ENCODE results near the gene HSPA6.
"Not testable (repeated sequence)": the region's sequence is repeated elsewhere in the genome, so short reads cannot be mapped to it uniquely, and the experiment has no call there.

The HSPA6 gene

GRCh38 chr1:161502641-161503393, 21.5 kb upstream of the HSPA6 start:
- no peak for DNase-seq (ENCODE audit: insufficient read length, low spot score)
- no peak for TF ChIP-seq POLR2AphosphoS5 (IDR thresholded peaks at IDR 0.05; ENCODE audit: low read depth, low read length)
- no peak for TF ChIP-seq POU2F2 (IDR thresholded peaks at IDR 0.05; ENCODE audit: low read depth, low read length)
- TF ChIP-seq PAX5 (IDR thresholded peaks at IDR 0.05; ENCODE audit: insufficient read depth, low read length, severe bottlenecking), result no peak
- no peak for TF ChIP-seq SPI1 (IDR thresholded peaks at IDR 0.05; ENCODE audit: low read depth, low read length)
- TF ChIP-seq TAF1 (IDR thresholded peaks at IDR 0.05; ENCODE audit: low read depth, low read length), result no peak
- no peak for TF ChIP-seq POLR2A (IDR thresholded peaks at IDR 0.05; ENCODE audit: low read depth, low read length)
- FAIRE-seq, result no peak

GRCh38 chr1:161503394-161503748, 21.0 kb upstream of the HSPA6 start:
- DNase-seq (ENCODE audit: insufficient read length, low spot score) (no peak), FAIRE-seq (no peak)
- TF ChIP-seq TAF1 (IDR thresholded peaks at IDR 0.05; ENCODE audit: low read depth, low read length) (no peak), POU2F2 (IDR thresholded peaks at IDR 0.05; ENCODE audit: low read depth, low read length) (no peak), POLR2AphosphoS5 (IDR thresholded peaks at IDR 0.05; ENCODE audit: low read depth, low read length) (no peak), POLR2A (IDR thresholded peaks at IDR 0.05; ENCODE audit: low read depth, low read length) (no peak), SPI1 (IDR thresholded peaks at IDR 0.05; ENCODE audit: low read depth, low read length) (no peak), PAX5 (IDR thresholded peaks at IDR 0.05; ENCODE audit: insufficient read depth, low read length, severe bottlenecking) (no peak)

- no peak for DNase-seq (ENCODE audit: insufficient read length, low spot score)
- TF ChIP-seq POLR2AphosphoS5 (IDR thresholded peaks at IDR 0.05; ENCODE audit: low read depth, low read length) (no peak), SPI1 (IDR thresholded peaks at IDR 0.05; ENCODE audit: low read depth, low read length) (no peak), POLR2A (IDR thresholded peaks at IDR 0.05; ENCODE audit: low read depth, low read length) (no peak), TAF1 (IDR thresholded peaks at IDR 0.05; ENCODE audit: low read depth, low read length) (no peak), PAX5 (IDR thresholded peaks at IDR 0.05; ENCODE audit: insufficient read depth, low read length, severe bottlenecking) (no peak), POU2F2 (IDR thresholded peaks at IDR 0.05; ENCODE audit: low read depth, low read length) (no peak)
- FAIRE-seq, result peak; percentile 82
Measured at GRCh38 chr1:161505686-161506085, 18.7 kb upstream of the HSPA6 start.

GRCh38 chr1:161506336-161507223, 17.8 kb upstream of the HSPA6 start:
- FAIRE-seq (peak; percentile 20), DNase-seq (ENCODE audit: insufficient read length, low spot score) (no peak)
- TF ChIP-seq SPI1 (IDR thresholded peaks at IDR 0.05; ENCODE audit: low read depth, low read length) (no peak), POU2F2 (IDR thresholded peaks at IDR 0.05; ENCODE audit: low read depth, low read length) (no peak), PAX5 (IDR thresholded peaks at IDR 0.05; ENCODE audit: insufficient read depth, low read length, severe bottlenecking) (no peak), POLR2AphosphoS5 (IDR thresholded peaks at IDR 0.05; ENCODE audit: low read depth, low read length) (no peak), POLR2A (IDR thresholded peaks at IDR 0.05; ENCODE audit: low read depth, low read length) (no peak), TAF1 (IDR thresholded peaks at IDR 0.05; ENCODE audit: low read depth, low read length) (no peak)

- DNase-seq (ENCODE audit: insufficient read length, low spot score) (no peak), FAIRE-seq (no peak)
- TF ChIP-seq PAX5 (IDR thresholded peaks at IDR 0.05; ENCODE audit: insufficient read depth, low read length, severe bottlenecking), result no peak
- TF ChIP-seq SPI1 (IDR thresholded peaks at IDR 0.05; ENCODE audit: low read depth, low read length), result no peak
- TF ChIP-seq TAF1 (IDR thresholded peaks at IDR 0.05; ENCODE audit: low read depth, low read length), result no peak
- no peak for TF ChIP-seq POLR2A (IDR thresholded peaks at IDR 0.05; ENCODE audit: low read depth, low read length)
- no peak for TF ChIP-seq POU2F2 (IDR thresholded peaks at IDR 0.05; ENCODE audit: low read depth, low read length)
- TF ChIP-seq POLR2AphosphoS5 (IDR thresholded peaks at IDR 0.05; ENCODE audit: low read depth, low read length), result no peak
Measured at GRCh38 chr1:161510477-161510876, 13.9 kb upstream of the HSPA6 start.

GRCh38 chr1:161511018-161511755, 13.2 kb upstream of the HSPA6 start:
- FAIRE-seq (no peak), DNase-seq (ENCODE audit: insufficient read length, low spot score) (no peak)
- TF ChIP-seq POLR2A (IDR thresholded peaks at IDR 0.05; ENCODE audit: low read depth, low read length) (no peak), PAX5 (IDR thresholded peaks at IDR 0.05; ENCODE audit: insufficient read depth, low read length, severe bottlenecking) (no peak), POU2F2 (IDR thresholded peaks at IDR 0.05; ENCODE audit: low read depth, low read length) (no peak), TAF1 (IDR thresholded peaks at IDR 0.05; ENCODE audit: low read depth, low read length) (no peak), SPI1 (IDR thresholded peaks at IDR 0.05; ENCODE audit: low read depth, low read length) (no peak), POLR2AphosphoS5 (IDR thresholded peaks at IDR 0.05; ENCODE audit: low read depth, low read length) (no peak)

GRCh38 chr1:161511756-161512060, 12.6 kb upstream of the HSPA6 start:
- no peak for FAIRE-seq
- DNase-seq (ENCODE audit: insufficient read length, low spot score), result no peak
- TF ChIP-seq TAF1 (IDR thresholded peaks at IDR 0.05; ENCODE audit: low read depth, low read length) (no peak), POLR2AphosphoS5 (IDR thresholded peaks at IDR 0.05; ENCODE audit: low read depth, low read length) (no peak), POU2F2 (IDR thresholded peaks at IDR 0.05; ENCODE audit: low read depth, low read length) (no peak), PAX5 (IDR thresholded peaks at IDR 0.05; ENCODE audit: insufficient read depth, low read length, severe bottlenecking) (no peak), POLR2A (IDR thresholded peaks at IDR 0.05; ENCODE audit: low read depth, low read length) (no peak), SPI1 (IDR thresholded peaks at IDR 0.05; ENCODE audit: low read depth, low read length) (no peak)

- FAIRE-seq; DNase-seq (ENCODE audit: insufficient read length, low spot score): not testable (repeated sequence)
Measured at GRCh38 chr1:161512636-161513447, 11.5 kb upstream of the HSPA6 start.

GRCh38 chr1:161513448-161513780, 10.9 kb upstream of the HSPA6 start:
- not testable (repeated sequence) for FAIRE-seq; DNase-seq (ENCODE audit: insufficient read length, low spot score)

GRCh38 chr1:161513953-161514352, 10.4 kb upstream of the HSPA6 start:
- DNase-seq (ENCODE audit: insufficient read length, low spot score); FAIRE-seq: not testable (repeated sequence)

- not testable (repeated sequence) for FAIRE-seq; DNase-seq (ENCODE audit: insufficient read length, low spot score)
Measured at GRCh38 chr1:161523041-161523816, 1.1 kb upstream of the HSPA6 start.

- DNase-seq (ENCODE audit: insufficient read length, low spot score), result not testable (repeated sequence)
Measured at GRCh38 chr1:161524742-161525291, 477 bp downstream of the HSPA6 start.

GRCh38 chr1:161525321-161525720, 981 bp downstream of the HSPA6 start:
- FAIRE-seq, result not testable (repeated sequence)

More at GRCh38 chr1:161524742-161525291, 477 bp downstream of the HSPA6 start:
- peak; percentile 93 for FAIRE-seq

More at GRCh38 chr1:161525321-161525720, 981 bp downstream of the HSPA6 start:
- not testable (repeated sequence) for DNase-seq (ENCODE audit: insufficient read length, low spot score)
